NCI-H2196 (cell line): ENCODE data around the gene HMSD.

Source experiments
- DNase-seq: peaks from one replicate; lab custom pipeline; 2025; ENCODE audit not compliant: unreplicated experiment; lab: John Stamatoyannopoulos, UW

The HMSD gene

GRCh38 chr18:63953811-63954210 is 4.7 kb downstream of the HMSD start:
- peak; percentile 16 for DNase-seq

- no peak for DNase-seq
These were observed 7.7 kb downstream of the HMSD start for GRCh38 chr18:63956755-63957154.

- no peak for DNase-seq
These were observed 11.8 kb downstream of the HMSD start for GRCh38 chr18:63960891-63961290.

GRCh38 chr18:63961435-63961980 is 12.4 kb downstream of the HMSD start:
- DNase-seq: no peak

GRCh38 chr18:63962137-63962536 is 13.0 kb downstream of the HMSD start:
- no peak for DNase-seq

GRCh38 chr18:63963615-63964256 is 14.6 kb downstream of the HMSD start:
- peak; percentile 38 for DNase-seq

- DNase-seq: no peak
These were observed 15.8 kb downstream of the HMSD start for GRCh38 chr18:63964908-63965307.

GRCh38 chr18:63965716-63966330 is 16.7 kb downstream of the HMSD start:
- no peak for DNase-seq

- DNase-seq: peak; percentile 96
These were observed 21.1 kb downstream of the HMSD start, which contains the start of gene SERPINB8 for GRCh38 chr18:63969942-63970808. TSS of gene SERPINB8 (plus strand) at chr18:63970081. CDS start at chr18:63978309, 8,228 bp downstream.

GRCh38 chr18:63970809-63971205 is 21.7 kb downstream of the HMSD start:
- peak; percentile 58 for DNase-seq

- DNase-seq: no peak
These were observed 22.4 kb downstream of the HMSD start for GRCh38 chr18:63971320-63972001.

GRCh38 chr18:63972002-63972376 is 22.9 kb downstream of the HMSD start:
- no peak for DNase-seq

- DNase-seq: peak; percentile 17
These were observed 25.9 kb downstream of the HMSD start for GRCh38 chr18:63974991-63975390.

GRCh38 chr18:63975628-63976027 is 26.5 kb downstream of the HMSD start:
- DNase-seq: no peak

- DNase-seq: no peak
These were observed 27.9 kb downstream of the HMSD start for GRCh38 chr18:63977040-63977439.

GRCh38 chr18:63979409-63979920 is 30.4 kb downstream of the HMSD start:
- DNase-seq: peak; percentile 51

GRCh38 chr18:63980027-63980426 is 30.9 kb downstream of the HMSD start:
- no peak for DNase-seq

- no peak for DNase-seq
These were observed 31.9 kb downstream of the HMSD start for GRCh38 chr18:63980896-63981460.

- DNase-seq: no peak
These were observed 32.6 kb downstream of the HMSD start for GRCh38 chr18:63981719-63982118.

GRCh38 chr18:63982361-63982760 is 33.3 kb downstream of the HMSD start:
- DNase-seq: no peak
